ENCODE results near the gene MARK1. TPM values are rescaled to one million over a fixed set of nuclear protein-coding genes. Genes with fewer than 3 reads are reported as not detected.

Gene MARK1
- total RNA-seq, 2 donors from 2014 or later: 7.2 to 20.9 TPM

- no peak overlapping the region for H3K27ac ChIP-seq
- no peak for TF ChIP-seq POLR2AphosphoS5 (IDR thresholded peaks at IDR 0.05)
- TF ChIP-seq POLR2A (IDR thresholded peaks at IDR 0.05): no peak
- TF ChIP-seq, protein P1, sequence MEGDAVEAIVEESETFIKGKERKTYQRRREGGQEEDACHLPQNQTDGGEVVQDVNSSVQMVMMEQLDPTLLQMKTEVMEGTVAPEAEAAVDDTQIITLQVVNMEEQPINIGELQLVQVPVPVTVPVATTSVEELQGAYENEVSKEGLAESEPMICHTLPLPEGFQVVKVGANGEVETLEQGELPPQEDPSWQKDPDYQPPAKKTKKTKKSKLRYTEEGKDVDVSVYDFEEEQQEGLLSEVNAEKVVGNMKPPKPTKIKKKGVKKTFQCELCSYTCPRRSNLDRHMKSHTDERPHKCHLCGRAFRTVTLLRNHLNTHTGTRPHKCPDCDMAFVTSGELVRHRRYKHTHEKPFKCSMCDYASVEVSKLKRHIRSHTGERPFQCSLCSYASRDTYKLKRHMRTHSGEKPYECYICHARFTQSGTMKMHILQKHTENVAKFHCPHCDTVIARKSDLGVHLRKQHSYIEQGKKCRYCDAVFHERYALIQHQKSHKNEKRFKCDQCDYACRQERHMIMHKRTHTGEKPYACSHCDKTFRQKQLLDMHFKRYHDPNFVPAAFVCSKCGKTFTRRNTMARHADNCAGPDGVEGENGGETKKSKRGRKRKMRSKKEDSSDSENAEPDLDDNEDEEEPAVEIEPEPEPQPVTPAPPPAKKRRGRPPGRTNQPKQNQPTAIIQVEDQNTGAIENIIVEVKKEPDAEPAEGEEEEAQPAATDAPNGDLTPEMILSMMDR (IDR thresholded peaks at IDR 0.05): no peak
- no peaks in the 10 kb centered on the region for H3K4me1 ChIP-seq (replicated peaks)
- no peak for DNase-seq (ENCODE audit: low spot score)
- intact Hi-C loops (cut with DNase I): no loop called here
- H3K4me3 ChIP-seq: no peak overlapping the region
- no peaks in the 10 kb centered on the region for H3K36me3 ChIP-seq
- WGBS: 56% methylated on average over 9 of the region's 9 CpGs
- H3K27me3 ChIP-seq (replicated peaks; ENCODE audit: insufficient read depth): no peaks in the 10 kb centered on the region
- H3K9me3 ChIP-seq: no peaks in the 10 kb centered on the region
Measured at GRCh38 chr1:220708936-220709801, 181.2 kb downstream of the MARK1 start.

DNA sequence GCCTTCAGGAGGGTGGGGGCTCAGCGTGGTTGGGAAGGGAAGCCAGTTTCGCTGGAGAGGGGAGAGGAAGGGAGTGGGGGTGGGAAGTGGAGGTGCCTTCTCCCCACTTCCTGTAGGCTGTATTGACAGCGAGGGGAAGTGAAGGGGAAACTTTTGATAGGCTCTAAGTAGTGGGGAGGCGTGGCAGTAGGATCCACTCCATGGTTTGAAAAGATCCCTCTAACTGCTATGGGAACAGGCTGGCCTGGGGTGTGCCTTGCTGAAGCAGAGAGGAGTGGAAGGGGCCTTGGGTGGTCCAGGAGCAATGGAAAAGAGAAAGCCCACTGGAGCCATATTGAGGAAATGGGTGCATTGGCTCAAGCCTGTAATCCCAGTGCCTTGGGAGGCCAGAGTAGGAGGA lies 182.4 kb downstream of the MARK1 start:
- Histone ChIP-seq H3K4me3 (no peak overlapping the region), H3K36me3 (no peaks in the 10 kb centered on the region), H3K9me3 (no peaks in the 10 kb centered on the region), H3K4me1 (replicated peaks) (no peaks in the 10 kb centered on the region), H3K27ac (no peak overlapping the region), H3K27me3 (replicated peaks; ENCODE audit: insufficient read depth) (no peaks in the 10 kb centered on the region)
- TF ChIP-seq, protein P1 (IDR thresholded peaks at IDR 0.05): no peak
- TF ChIP-seq POLR2A (IDR thresholded peaks at IDR 0.05) (no peak), POLR2AphosphoS5 (IDR thresholded peaks at IDR 0.05) (no peak)
- intact Hi-C loops (cut with DNase I): no loop called here
- WGBS: 88% methylated on average over 4 of the region's 4 CpGs
- no peak for DNase-seq (ENCODE audit: low spot score)

DNA sequence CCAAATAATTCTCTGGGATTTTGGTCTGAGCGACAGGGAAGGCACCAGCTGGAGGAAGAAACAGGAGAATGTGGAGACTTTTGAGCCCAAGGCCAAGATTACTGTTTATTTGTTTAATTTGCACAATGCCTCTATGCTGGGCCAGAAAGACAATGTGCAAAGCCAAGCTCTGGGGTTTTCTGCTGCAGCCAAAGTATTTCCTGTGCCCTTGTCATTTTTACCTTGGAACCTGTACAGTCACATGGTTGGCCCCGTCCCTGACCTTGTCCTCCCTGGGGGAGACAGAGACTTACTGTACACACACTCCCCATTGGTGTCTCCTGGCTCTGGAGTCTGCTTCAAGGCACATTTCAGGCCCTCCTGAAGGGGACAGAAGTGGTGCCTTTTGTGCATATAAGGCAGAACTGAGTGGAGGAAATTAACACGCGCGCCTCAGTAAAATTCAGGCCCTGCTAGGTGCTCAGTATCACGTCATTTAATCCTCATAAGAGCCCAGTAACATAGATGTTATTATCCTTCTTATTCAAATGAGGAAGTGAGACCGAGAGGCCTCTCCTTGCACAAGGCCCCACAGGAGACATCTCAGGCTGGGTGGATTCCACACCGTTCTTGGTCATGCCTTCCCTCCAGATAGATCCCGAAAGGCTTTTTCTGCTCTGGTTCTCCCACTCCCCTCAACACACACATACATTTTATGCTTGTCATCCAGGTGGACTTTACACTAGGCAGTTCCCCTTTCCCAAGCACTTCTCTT lies 183.3 kb downstream of the MARK1 start:
- DNase-seq (ENCODE audit: low spot score): no peak
- no peak for TF ChIP-seq POLR2AphosphoS5 (IDR thresholded peaks at IDR 0.05)
- TF ChIP-seq, protein P1 (IDR thresholded peaks at IDR 0.05): no peak
- no peak for TF ChIP-seq POLR2A (IDR thresholded peaks at IDR 0.05)

More for the DNA sequence above, 183.3 kb downstream of the MARK1 start:
- intact Hi-C loops (cut with DNase I): no loop called here
- Histone ChIP-seq H3K4me3 (no peak overlapping the region), H3K4me1 (replicated peaks) (no peaks in the 10 kb centered on the region), H3K36me3 (no peaks in the 10 kb centered on the region), H3K9me3 (no peaks in the 10 kb centered on the region), H3K27me3 (replicated peaks; ENCODE audit: insufficient read depth) (no peaks in the 10 kb centered on the region), H3K27ac (no peak overlapping the region)
- WGBS: 60% methylated on average over 9 of the region's 9 CpGs

Small RNA genes lying within 50 kb of the gene (small RNA-seq; reads per million reads assigned to genes)
- gene RN7SL464P: 0 reads per million in 2 donors

Other genes with a start within 250 kb of the MARK1 start
- gene C1orf115, start 162.2 kb downstream of the MARK1 start, total RNA-seq: 10 to 100 TPM; 26.9 to 79.4 TPM
- 10 to 100 TPM; 22.2 to 44.4 TPM for gene MTARC2, start 220.2 kb downstream of the MARK1 start, total RNA-seq

Data from prostate gland (tissue), 2 donors.